Natural killer cell (primary cell): ENCODE measurements around the gene MAGEB6B. TPM values are rescaled to one million over a fixed set of nuclear protein-coding genes. Genes with fewer than 3 reads are reported as not detected.
"Not testable (repeated sequence)": the region's sequence is repeated elsewhere in the genome, so short reads cannot be mapped to it uniquely, and the experiment has no call there.

Experiments
- ATAC-seq, 3 donors: fragments of 150-1000 bp in 2 of 3; fragments of 200-7000 bp in 1 of 3; cut with Tn5 transposase; 1 replicate in 1 of 3; 2 replicates in 2 of 3; pipeline ENCODE4 v1.10.0; 2021; ENCODE audit warnings: mild to moderate bottlenecking in 2 of 3, moderate library complexity in 2 of 3
- DNase-seq, 2 donors: peaks; one replicate each; pipeline versions ENCODE4 v3.0.0 to v3.0.0-alpha.2; 2013 to 2021; ENCODE audit warnings: mixed read lengths in 1 of 2
- H3K27ac ChIP-seq: one replicate; pipeline ENCODE4 v1.5.1; 2013; ENCODE audit warnings: mild to moderate bottlenecking, low read length
- H3K27me3 ChIP-seq: one replicate; pipeline ENCODE4 v1.6.1; 2013; ENCODE audit warnings: low read length; ENCODE audit not compliant: control insufficient read depth, insufficient read depth
- H3K36me3 ChIP-seq: one replicate; pipeline ENCODE4 v1.6.1; 2013; ENCODE audit warnings: low read length; ENCODE audit not compliant: control insufficient read depth, insufficient read depth
- H3K4me1 ChIP-seq: one replicate; pipeline ENCODE4 v1.6.1; 2013; ENCODE audit warnings: low read length; ENCODE audit not compliant: control insufficient read depth, insufficient read depth
- H3K4me3 ChIP-seq: one replicate; pipeline ENCODE4 v1.5.1; 2013; ENCODE audit warnings: low read length
- H3K9me3 ChIP-seq: one replicate; pipeline ENCODE4 v1.6.1; 2013; ENCODE audit warnings: low read length; ENCODE audit not compliant: control insufficient read depth, insufficient read depth
- H3K27ac Mint-ChIP-seq, 2 donors: one replicate each; pipeline ENCODE4 v1.8.0; 2022; ENCODE audit warnings: mild to moderate bottlenecking in 2 of 2, mixed read lengths in 2 of 2, moderate library complexity in 1 of 2
- H3K27me3 Mint-ChIP-seq, 2 donors: one replicate each; pipeline ENCODE4 v1.8.0; 2022; ENCODE audit warnings: low read depth in 2 of 2, mixed read lengths in 2 of 2
- H3K36me3 Mint-ChIP-seq: one replicate; pipeline ENCODE4 v1.8.0; 2022; ENCODE audit warnings: mixed read lengths
- H3K4me1 Mint-ChIP-seq, 2 donors: one replicate each; pipeline ENCODE4 v1.8.0; 2022; ENCODE audit warnings: mixed read lengths in 2 of 2
- H3K4me3 Mint-ChIP-seq: one replicate; pipeline ENCODE4 v1.8.0; 2022; ENCODE audit warnings: mild to moderate bottlenecking, moderate library complexity, mixed read lengths
- H3K9me3 Mint-ChIP-seq, 2 donors: one replicate each; pipeline ENCODE4 v1.8.0; 2022; ENCODE audit warnings: mixed read lengths in 2 of 2
- WGBS: methylation state at CpG from one replicate; pipeline ENCODE4 v1.1.7; 2013; ENCODE audit warnings: missing lambda C conversion rate; ENCODE audit not compliant: insufficient coverage; 5-methylcytosine and 5-hydroxymethylcytosine counted together
- intact Hi-C: fragments of 100-400 bp; cut with micrococcal nuclease; formaldehyde crosslinking; loops from one replicate; pipeline ENCODE4 v1.14.2; 2022
- total RNA-seq, 4 donors: library from RNA; stranded (reverse); fragments of 120-200 nt in 1 of 4; gene quantifications; one replicate each; pipeline versions ENCODE4 v1.2.3 to v1.2.4, GENCODE V29; 2013 to 2022
- TF ChIP-seq, protein P1 (sequence below): fragments of 200-600 bp; IDR thresholded peaks from one replicate; pipeline ENCODE4 v1.8.0; 2022; ENCODE audit warnings: antibody characterized with exemption

Gene MAGEB6B
- total RNA-seq, 3 donors from 2014 or later (not counting 1 experiment from before 2014, with no cell fraction given) = not detected

DNA sequence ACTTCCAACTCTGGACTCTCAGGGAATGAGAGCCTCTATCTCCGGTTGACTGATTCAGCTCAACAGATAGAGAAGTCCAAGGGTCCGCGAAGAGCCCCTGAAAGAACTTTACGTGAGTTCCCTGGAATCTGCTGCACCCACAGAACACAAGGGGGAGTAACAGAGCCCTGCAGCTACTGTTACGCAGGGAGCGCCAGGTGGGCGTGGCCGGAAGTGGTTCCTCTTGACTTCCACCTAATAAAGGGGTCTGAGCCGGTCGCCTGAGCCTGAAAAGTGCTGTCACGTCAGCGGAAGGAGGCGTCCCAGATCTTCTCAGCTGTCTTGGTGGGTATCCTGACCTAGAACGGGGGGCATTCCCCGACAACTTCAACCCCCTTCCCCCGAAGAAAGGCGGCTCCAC, 31.8 kb downstream of the MAGEB6B start, which contains the start of gene MAGEB6:
Gene MAGEB6, plus strand, starts transcription at position 237 of the 400 bp plus-strand sequence. CDS start 1,407 bp downstream, outside the sequence.
- intact Hi-C loops = no loop called here
- Mint-ChIP-seq H3K27me3 (no peaks in the 10 kb centered on the region), H3K4me1 (no peaks in the 10 kb centered on the region), H3K36me3 (no peaks in the 10 kb centered on the region), H3K27ac (no peak within 1 kb of the TSS), H3K4me3 (no peak within 1 kb of the TSS), H3K9me3 (peaks cover 3 to 7% of the 10 kb centered on the region in 2 donors)
- TF ChIP-seq, protein P1, sequence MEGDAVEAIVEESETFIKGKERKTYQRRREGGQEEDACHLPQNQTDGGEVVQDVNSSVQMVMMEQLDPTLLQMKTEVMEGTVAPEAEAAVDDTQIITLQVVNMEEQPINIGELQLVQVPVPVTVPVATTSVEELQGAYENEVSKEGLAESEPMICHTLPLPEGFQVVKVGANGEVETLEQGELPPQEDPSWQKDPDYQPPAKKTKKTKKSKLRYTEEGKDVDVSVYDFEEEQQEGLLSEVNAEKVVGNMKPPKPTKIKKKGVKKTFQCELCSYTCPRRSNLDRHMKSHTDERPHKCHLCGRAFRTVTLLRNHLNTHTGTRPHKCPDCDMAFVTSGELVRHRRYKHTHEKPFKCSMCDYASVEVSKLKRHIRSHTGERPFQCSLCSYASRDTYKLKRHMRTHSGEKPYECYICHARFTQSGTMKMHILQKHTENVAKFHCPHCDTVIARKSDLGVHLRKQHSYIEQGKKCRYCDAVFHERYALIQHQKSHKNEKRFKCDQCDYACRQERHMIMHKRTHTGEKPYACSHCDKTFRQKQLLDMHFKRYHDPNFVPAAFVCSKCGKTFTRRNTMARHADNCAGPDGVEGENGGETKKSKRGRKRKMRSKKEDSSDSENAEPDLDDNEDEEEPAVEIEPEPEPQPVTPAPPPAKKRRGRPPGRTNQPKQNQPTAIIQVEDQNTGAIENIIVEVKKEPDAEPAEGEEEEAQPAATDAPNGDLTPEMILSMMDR = no peak
- no peak for DNase-seq
- no peak within 1 kb of the TSS for H3K27ac ChIP-seq
- H3K4me3 ChIP-seq = no peak within 1 kb of the TSS
- WGBS = 86% methylated on average over 17 of the region's 17 CpGs
- ATAC-seq = no peak
- no peaks in the 10 kb centered on the region for H3K36me3 ChIP-seq
- no peaks in the 10 kb centered on the region for H3K27me3 ChIP-seq
- no peaks in the 10 kb centered on the region for H3K9me3 ChIP-seq
- no peaks in the 10 kb centered on the region for H3K4me1 ChIP-seq

DNA sequence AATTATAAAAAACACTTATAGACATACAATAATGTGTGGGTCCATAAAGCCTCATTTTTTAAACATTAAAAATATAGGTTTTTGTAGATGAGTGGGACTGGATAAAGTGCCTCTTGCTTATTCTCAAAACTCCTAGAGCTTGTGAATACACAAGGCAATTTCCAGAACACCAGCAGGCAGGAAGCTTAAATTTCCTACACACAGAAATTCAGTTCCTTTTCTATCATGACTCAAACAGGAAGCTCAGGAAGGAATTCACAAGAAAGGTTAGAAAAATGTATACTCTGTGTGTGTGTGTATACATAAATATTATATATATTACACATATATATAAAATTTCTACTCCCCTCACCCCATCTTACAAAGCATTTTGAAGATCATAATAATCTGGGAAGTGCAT, 43.2 kb downstream of the MAGEB6B start:
- Mint-ChIP-seq H3K36me3 (no peaks in the 10 kb centered on the region), H3K27me3 (no peaks in the 10 kb centered on the region), H3K4me1 (no peaks in the 10 kb centered on the region), H3K4me3 (no peak overlapping the region), H3K27ac (no peak overlapping the region), H3K9me3 (peaks cover 0 to 3% of the 10 kb centered on the region in 2 donors)
- Histone ChIP-seq H3K4me3 (no peak overlapping the region), H3K4me1 (no peaks in the 10 kb centered on the region), H3K27me3 (no peaks in the 10 kb centered on the region), H3K36me3 (no peaks in the 10 kb centered on the region), H3K9me3 (peaks cover 4% of the 10 kb centered on the region), H3K27ac (no peak overlapping the region)
- intact Hi-C loops = no loop called here
- ATAC-seq (no peak), DNase-seq (no peak)
- TF ChIP-seq, protein P1 = no peak

DNA sequence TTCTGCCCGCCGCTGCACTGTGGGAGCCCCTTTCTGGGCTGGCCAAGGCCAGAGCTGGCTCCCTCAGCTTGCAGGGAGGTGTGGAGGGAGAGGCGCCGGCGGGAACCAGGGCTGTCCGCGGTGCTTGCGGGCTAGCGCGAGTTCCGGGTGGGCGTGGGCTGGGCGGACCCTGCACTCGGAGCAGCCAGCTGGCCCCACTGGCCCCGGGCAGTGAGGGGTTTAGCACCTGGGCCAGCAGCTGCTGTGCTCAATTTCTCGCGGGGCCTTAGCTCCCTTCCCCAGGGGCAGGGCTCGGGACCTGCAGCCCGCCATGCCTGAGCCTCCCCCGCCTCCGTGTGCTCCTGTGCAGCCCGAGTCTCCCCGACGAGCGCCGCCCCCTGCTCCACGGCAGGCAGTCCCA, 44.3 kb downstream of the MAGEB6B start:
- not testable (repeated sequence) for H3K36me3 Mint-ChIP-seq
- WGBS = 92% methylated on average over 27 of the region's 27 CpGs

DNA sequence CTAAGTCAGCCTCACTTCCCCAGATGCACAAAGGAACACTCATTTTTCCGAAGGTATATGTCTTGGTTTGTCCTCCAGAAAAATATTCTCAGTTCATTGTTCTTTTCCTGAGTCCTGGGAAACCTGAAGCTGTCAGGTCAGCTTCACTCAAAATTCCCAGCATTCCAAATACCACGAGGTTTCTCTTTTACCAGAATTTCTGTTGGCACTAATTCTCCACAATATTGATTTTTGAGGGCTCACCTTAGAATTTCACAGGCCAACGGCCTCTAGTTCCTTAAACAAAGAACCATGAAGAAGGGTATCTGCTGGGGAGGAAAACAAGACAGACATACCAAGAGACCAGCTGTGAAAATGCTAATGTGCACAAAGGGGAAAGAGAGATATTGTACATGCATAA, 47.6 kb downstream of the MAGEB6B start:
- no peak overlapping the region for H3K27ac ChIP-seq
- H3K4me3 Mint-ChIP-seq = no peak overlapping the region
- no peak overlapping the region for H3K27ac Mint-ChIP-seq
- no peak overlapping the region for H3K4me3 ChIP-seq
- no peaks in the 10 kb centered on the region for H3K4me1 ChIP-seq
- no peaks in the 10 kb centered on the region for H3K27me3 ChIP-seq
- no peak for ATAC-seq
- no peaks in the 10 kb centered on the region for H3K4me1 Mint-ChIP-seq
- no peaks in the 10 kb centered on the region for H3K36me3 Mint-ChIP-seq
- WGBS = 69% methylated on average over 3 of the region's 3 CpGs
- peaks cover 2% of the 10 kb centered on the region for H3K9me3 ChIP-seq
- intact Hi-C loops = no loop called here
- TF ChIP-seq, protein P1 = no peak
- H3K9me3 Mint-ChIP-seq = peaks cover 0 to 3% of the 10 kb centered on the region in 2 donors
- no peaks in the 10 kb centered on the region for H3K27me3 Mint-ChIP-seq
- no peak for DNase-seq
- no peaks in the 10 kb centered on the region for H3K36me3 ChIP-seq

More for the DNA sequence above, 44.3 kb downstream of the MAGEB6B start:
- intact Hi-C loops, H3K27ac Mint-ChIP-seq, H3K27me3 ChIP-seq, H3K27me3 Mint-ChIP-seq, H3K9me3 Mint-ChIP-seq, H3K36me3 ChIP-seq, H3K27ac ChIP-seq, DNase-seq, H3K4me3 Mint-ChIP-seq, H3K9me3 ChIP-seq, ATAC-seq, H3K4me1 ChIP-seq, H3K4me1 Mint-ChIP-seq, H3K4me3 ChIP-seq: not testable (repeated sequence)

Other genes with a start within 250 kb of the MAGEB6B start
- gene MAGEB18, start 22.3 kb upstream of the MAGEB6B start, total RNA-seq = not detected
- gene MAGEB6, start 31.8 kb downstream of the MAGEB6B start, total RNA-seq = not detected
- not detected for gene MAGEB5, start 55.6 kb downstream of the MAGEB6B start, total RNA-seq